KMS-11 (cell line): ENCODE data around the gene SSPN.
A peak's percentile ranks its signal among the peaks of the same experiment; 100 is the strongest.

ENCODE experiments used
- H2AFZ ChIP-seq: fragments of 200-600 bp; sonication (generic); 2 replicates; pipeline ENCODE4 v1.6.1; 2016; ENCODE audit warnings: antibody characterized with exemption, mixed run types, low read depth
- H3K27ac ChIP-seq: fragments of 200-600 bp; sonication (generic); 2 replicates; pipeline ENCODE4 v1.6.1; 2016; ENCODE audit warnings: mild to moderate bottlenecking, mixed run types
- H3K27me3 ChIP-seq: fragments of 200-600 bp; sonication (generic); 2 replicates; pipeline ENCODE4 v1.6.1; 2017; ENCODE audit warnings: mild to moderate bottlenecking, low read depth, mixed run types, moderate library complexity; ENCODE audit not compliant: insufficient read depth
- H3K36me3 ChIP-seq: fragments of 200-600 bp; sonication (generic); 2 replicates; pipeline ENCODE4 v1.6.1; 2017; ENCODE audit warnings: mild to moderate bottlenecking, mixed run types; ENCODE audit not compliant: insufficient read depth
- H3K4me1 ChIP-seq: fragments of 200-600 bp; sonication (generic); 2 replicates; pipeline ENCODE4 v1.6.1; 2016; ENCODE audit warnings: mild to moderate bottlenecking, low read depth, mixed run types; ENCODE audit not compliant: poor library complexity, severe bottlenecking
- H3K4me2 ChIP-seq: fragments of 200-600 bp; sonication (generic); 2 replicates; pipeline ENCODE4 v1.7.0; 2016; ENCODE audit warnings: mild to moderate bottlenecking, mixed run types
- H3K4me3 ChIP-seq: fragments of 200-600 bp; sonication (generic); IDR thresholded peaks from 2 replicates; pipeline ENCODE4 v1.6.1; 2017; ENCODE audit warnings: low read depth, low read length, mixed read lengths; ENCODE audit not compliant: insufficient read depth
- H3K79me2 ChIP-seq: fragments of 200-600 bp; sonication (generic); 2 replicates; pipeline ENCODE4 v1.6.1; 2016; ENCODE audit warnings: low read depth, mixed run types; ENCODE audit not compliant: insufficient read depth
- H3K9ac ChIP-seq: fragments of 200-600 bp; sonication (generic); 2 replicates; pipeline ENCODE4 v1.6.1; 2016; ENCODE audit warnings: mild to moderate bottlenecking, mixed run types
- H4K20me1 ChIP-seq: fragments of 200-600 bp; sonication (generic); 2 replicates; pipeline ENCODE4 v1.6.1; 2016; ENCODE audit warnings: mild to moderate bottlenecking, mixed run types; ENCODE audit not compliant: insufficient read depth
- TF ChIP-seq, protein P1 (sequence below): fragments of 200-600 bp; sonication (generic); conservative IDR thresholded peaks from 2 replicates; pipeline ENCODE4 v1.6.1; 2017; ENCODE audit warnings: low read depth, mild to moderate bottlenecking, antibody characterized with exemption, low read length, moderate library complexity, mixed read lengths

Gene SSPN

GRCh38 chr12:26268841-26269561 lies 73.6 kb downstream of the SSPN start:
- no peak overlapping the region for H3K4me3 ChIP-seq
- no peaks in the 10 kb centered on the region for H3K27me3 ChIP-seq
- H3K9ac ChIP-seq = no peak overlapping the region
- H2AFZ ChIP-seq = peak overlapping the region; percentile 38
- H3K4me2 ChIP-seq = peak overlapping the region; percentile 36; the same call in 1 of the 2 replicates
- TF ChIP-seq, protein P1, sequence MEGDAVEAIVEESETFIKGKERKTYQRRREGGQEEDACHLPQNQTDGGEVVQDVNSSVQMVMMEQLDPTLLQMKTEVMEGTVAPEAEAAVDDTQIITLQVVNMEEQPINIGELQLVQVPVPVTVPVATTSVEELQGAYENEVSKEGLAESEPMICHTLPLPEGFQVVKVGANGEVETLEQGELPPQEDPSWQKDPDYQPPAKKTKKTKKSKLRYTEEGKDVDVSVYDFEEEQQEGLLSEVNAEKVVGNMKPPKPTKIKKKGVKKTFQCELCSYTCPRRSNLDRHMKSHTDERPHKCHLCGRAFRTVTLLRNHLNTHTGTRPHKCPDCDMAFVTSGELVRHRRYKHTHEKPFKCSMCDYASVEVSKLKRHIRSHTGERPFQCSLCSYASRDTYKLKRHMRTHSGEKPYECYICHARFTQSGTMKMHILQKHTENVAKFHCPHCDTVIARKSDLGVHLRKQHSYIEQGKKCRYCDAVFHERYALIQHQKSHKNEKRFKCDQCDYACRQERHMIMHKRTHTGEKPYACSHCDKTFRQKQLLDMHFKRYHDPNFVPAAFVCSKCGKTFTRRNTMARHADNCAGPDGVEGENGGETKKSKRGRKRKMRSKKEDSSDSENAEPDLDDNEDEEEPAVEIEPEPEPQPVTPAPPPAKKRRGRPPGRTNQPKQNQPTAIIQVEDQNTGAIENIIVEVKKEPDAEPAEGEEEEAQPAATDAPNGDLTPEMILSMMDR = no peak
- no peaks in the 10 kb centered on the region for H3K36me3 ChIP-seq
- no peak overlapping the region for H3K27ac ChIP-seq
- H3K4me1 ChIP-seq = peaks cover 56% of the 10 kb centered on the region
- no peaks in the 10 kb centered on the region for H4K20me1 ChIP-seq
- H3K79me2 ChIP-seq = no peaks in the 10 kb centered on the region

GRCh38 chr12:26269562-26270284 lies 74.3 kb downstream of the SSPN start:
- Histone ChIP-seq H3K27me3 (no peaks in the 10 kb centered on the region), H3K36me3 (no peaks in the 10 kb centered on the region), H3K4me1 (peaks cover 63% of the 10 kb centered on the region), H3K4me3 (no peak overlapping the region), H3K79me2 (no peaks in the 10 kb centered on the region), H2AFZ (peak overlapping the region; percentile 38), H3K27ac (no peak overlapping the region), H3K4me2 (peak overlapping the region; percentile 36; the same call in 1 of the 2 replicates), H4K20me1 (no peaks in the 10 kb centered on the region), H3K9ac (no peak overlapping the region)
- TF ChIP-seq, protein P1 = no peak

DNA sequence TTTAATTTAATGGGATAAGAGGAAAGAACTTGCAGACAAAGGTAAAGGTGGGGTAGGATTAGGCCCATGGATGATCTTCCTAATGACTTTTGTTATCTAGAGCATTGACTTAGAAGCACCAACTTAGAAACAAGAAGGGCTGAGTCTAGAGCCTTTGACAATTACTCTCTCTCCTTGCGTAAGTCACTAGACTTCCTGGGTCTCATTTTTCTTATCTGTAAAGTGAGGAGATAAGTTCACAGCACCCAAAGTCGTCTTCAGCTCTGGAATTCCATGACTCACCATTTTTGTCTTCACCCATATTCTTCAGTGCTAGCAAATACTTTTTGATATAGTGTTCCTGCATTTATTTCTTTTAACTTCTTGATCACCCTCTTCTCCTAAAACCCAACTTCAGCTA lies 75.7 kb downstream of the SSPN start:
- H3K27ac ChIP-seq = peak overlapping the region; percentile 77
- TF ChIP-seq, protein P1 = no peak
- H3K4me2 ChIP-seq = peak overlapping the region; percentile 47
- H3K79me2 ChIP-seq = no peaks in the 10 kb centered on the region
- peak overlapping the region; percentile 53; the same call in 1 of the 2 replicates for H2AFZ ChIP-seq
- H4K20me1 ChIP-seq = no peaks in the 10 kb centered on the region
- no peaks in the 10 kb centered on the region for H3K27me3 ChIP-seq
- H3K4me3 ChIP-seq = no peak overlapping the region
- H3K9ac ChIP-seq = no peak overlapping the region; the same call in 1 of the 2 replicates
- no peaks in the 10 kb centered on the region for H3K36me3 ChIP-seq
- peaks cover 76% of the 10 kb centered on the region for H3K4me1 ChIP-seq

DNA sequence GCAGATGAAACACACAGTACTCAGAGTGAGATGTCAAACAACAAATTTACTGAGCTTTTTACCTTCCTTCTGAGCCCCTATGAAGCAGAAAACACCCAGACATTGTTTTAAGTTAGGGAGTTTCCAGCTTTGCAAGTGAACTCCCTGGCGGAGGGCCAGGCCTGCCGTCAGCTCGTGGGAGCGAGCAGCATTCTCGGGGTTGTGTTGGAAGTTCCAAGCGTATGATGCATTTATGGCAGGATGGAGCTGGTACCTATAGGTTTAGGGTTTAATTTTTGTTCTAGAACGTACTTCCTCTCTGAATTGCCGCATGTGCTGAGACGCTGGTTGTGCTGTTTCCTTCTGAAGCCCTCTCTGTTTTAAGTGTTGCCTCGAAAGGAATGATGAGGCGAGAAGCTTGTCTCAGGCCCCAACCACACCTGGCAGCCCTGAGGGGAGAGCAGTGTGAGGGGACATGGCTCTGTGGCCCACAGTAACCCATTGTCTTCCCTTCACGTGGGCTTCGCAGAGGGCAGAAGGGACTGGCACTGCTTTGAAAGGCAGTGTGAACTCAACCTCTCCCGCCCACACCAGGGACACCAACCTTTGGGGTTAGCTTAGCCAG lies 76.6 kb downstream of the SSPN start:
- no peaks in the 10 kb centered on the region for H3K27me3 ChIP-seq
- H2AFZ ChIP-seq = peak overlapping the region; percentile 53
- no peaks in the 10 kb centered on the region for H4K20me1 ChIP-seq
- peaks cover 86% of the 10 kb centered on the region for H3K4me1 ChIP-seq
- H3K4me2 ChIP-seq = peak overlapping the region; percentile 47
- no peak overlapping the region for H3K4me3 ChIP-seq
- peak overlapping the region; percentile 39; the same call in 1 of the 2 replicates for H3K9ac ChIP-seq
- no peaks in the 10 kb centered on the region for H3K36me3 ChIP-seq
- H3K79me2 ChIP-seq = no peaks in the 10 kb centered on the region
- H3K27ac ChIP-seq = peak overlapping the region; percentile 77
- TF ChIP-seq, protein P1 = no peak
